ENCODE measurements around the gene GRID2.

The GRID2 gene

DNA sequence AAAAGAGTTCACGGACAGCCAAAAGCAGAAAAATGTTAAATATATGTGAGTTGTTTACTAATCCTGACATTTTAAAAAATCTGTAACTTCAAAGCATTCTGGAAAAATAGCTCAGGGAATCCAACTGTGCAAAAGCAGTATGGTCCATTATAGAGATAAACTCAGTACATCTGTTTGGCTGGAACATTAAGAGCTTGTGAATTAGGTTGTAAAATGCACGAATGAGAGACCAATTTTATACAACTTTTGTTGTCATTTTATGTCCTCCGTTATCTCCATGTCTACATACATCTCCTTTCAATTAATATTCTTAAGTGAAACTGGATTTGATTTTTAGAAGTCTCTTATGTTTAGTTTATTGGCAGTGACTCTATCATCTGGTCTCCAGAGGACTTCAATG lies 1157.8 kb downstream of the GRID2 start:
- Histone ChIP-seq H3K9me3 (ENCODE audit: control insufficient read depth, low read length) (no peaks in the 10 kb centered on the region), H3K9ac (no peak overlapping the region), H3K27me3 (ENCODE audit: control insufficient read depth, insufficient read depth, low read length) (no peaks in the 10 kb centered on the region), H3K36me3 (ENCODE audit: control insufficient read depth, insufficient read depth, low read length) (no peaks in the 10 kb centered on the region), H3K4me1 (no peaks in the 10 kb centered on the region), H3K4me3 (ENCODE audit: low read depth, low read length) (no peak overlapping the region), H3K79me2 (no peaks in the 10 kb centered on the region), H3K27ac (no peak overlapping the region), H2AFZ (no peak overlapping the region), H3K4me2 (ENCODE audit: low read length) (no peak overlapping the region)
- TF ChIP-seq, protein P1, sequence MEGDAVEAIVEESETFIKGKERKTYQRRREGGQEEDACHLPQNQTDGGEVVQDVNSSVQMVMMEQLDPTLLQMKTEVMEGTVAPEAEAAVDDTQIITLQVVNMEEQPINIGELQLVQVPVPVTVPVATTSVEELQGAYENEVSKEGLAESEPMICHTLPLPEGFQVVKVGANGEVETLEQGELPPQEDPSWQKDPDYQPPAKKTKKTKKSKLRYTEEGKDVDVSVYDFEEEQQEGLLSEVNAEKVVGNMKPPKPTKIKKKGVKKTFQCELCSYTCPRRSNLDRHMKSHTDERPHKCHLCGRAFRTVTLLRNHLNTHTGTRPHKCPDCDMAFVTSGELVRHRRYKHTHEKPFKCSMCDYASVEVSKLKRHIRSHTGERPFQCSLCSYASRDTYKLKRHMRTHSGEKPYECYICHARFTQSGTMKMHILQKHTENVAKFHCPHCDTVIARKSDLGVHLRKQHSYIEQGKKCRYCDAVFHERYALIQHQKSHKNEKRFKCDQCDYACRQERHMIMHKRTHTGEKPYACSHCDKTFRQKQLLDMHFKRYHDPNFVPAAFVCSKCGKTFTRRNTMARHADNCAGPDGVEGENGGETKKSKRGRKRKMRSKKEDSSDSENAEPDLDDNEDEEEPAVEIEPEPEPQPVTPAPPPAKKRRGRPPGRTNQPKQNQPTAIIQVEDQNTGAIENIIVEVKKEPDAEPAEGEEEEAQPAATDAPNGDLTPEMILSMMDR (IDR thresholded peaks at IDR 0.05): no peak

DNA sequence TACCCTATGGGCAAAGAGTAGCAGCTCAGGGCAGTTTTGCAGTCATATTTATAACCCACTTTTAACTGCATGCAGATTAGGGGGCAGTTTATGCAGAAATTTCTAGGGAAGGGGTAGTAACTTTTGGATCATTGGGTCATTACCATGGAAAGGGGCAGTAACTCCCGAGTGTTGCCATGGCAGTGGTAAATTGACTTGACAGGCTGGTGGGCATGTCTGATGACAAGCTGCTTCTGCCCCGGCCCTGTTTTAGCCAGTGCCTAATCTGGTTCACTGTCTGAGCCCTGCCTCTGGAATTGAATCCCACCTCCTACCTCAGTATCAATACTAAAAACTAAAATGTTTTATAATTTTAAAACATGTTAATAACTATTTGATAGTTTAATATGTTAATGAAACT lies 1162.7 kb downstream of the GRID2 start:
- Histone ChIP-seq H3K27me3 (ENCODE audit: control insufficient read depth, insufficient read depth, low read length) (no peaks in the 10 kb centered on the region), H3K79me2 (no peaks in the 10 kb centered on the region), H3K27ac (no peak overlapping the region), H3K9ac (no peak overlapping the region), H3K36me3 (ENCODE audit: control insufficient read depth, insufficient read depth, low read length) (no peaks in the 10 kb centered on the region), H2AFZ (no peak overlapping the region), H3K4me3 (ENCODE audit: low read depth, low read length) (no peak overlapping the region), H3K9me3 (ENCODE audit: control insufficient read depth, low read length) (no peaks in the 10 kb centered on the region), H3K4me1 (no peaks in the 10 kb centered on the region), H3K4me2 (ENCODE audit: low read length) (no peak overlapping the region)
- TF ChIP-seq, protein P1 (IDR thresholded peaks at IDR 0.05): no peak

DNA sequence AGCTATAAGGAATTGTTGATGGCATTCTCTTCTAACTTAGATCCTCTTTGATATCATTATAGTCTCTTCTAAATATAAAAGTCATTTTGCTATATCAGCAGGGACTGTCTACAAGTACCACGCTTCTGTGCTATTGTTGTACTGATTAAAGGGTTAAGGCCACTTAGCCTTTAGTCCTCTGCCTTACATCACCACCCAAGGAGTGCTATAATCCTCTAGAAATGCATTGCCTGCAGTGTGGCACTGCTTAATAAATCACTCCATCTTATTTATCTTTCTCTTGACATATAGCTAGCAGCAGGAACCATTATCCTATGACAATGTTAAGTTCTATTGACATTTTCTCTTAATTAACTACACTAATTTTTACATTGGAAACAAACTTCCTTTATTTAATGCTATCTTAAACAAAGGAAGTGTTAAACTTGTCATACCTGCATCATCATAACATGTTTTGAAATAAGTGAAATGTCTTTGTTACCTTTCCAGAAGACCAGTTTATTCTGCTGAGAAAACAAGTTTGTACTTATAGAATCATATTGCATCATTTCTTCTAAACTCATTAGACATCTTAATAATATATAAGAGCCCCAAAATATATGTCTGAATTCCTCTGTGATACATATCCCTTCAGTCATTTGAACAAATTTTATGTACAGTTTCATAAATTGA lies 1163.9 kb downstream of the GRID2 start:
- Histone ChIP-seq H3K4me3 (ENCODE audit: low read depth, low read length) (no peak overlapping the region), H2AFZ (no peak overlapping the region), H3K36me3 (ENCODE audit: control insufficient read depth, insufficient read depth, low read length) (no peaks in the 10 kb centered on the region), H3K9me3 (ENCODE audit: control insufficient read depth, low read length) (no peaks in the 10 kb centered on the region), H3K9ac (no peak overlapping the region), H3K4me2 (ENCODE audit: low read length) (no peak overlapping the region), H3K4me1 (no peaks in the 10 kb centered on the region), H3K79me2 (no peaks in the 10 kb centered on the region), H3K27ac (no peak overlapping the region), H3K27me3 (ENCODE audit: control insufficient read depth, insufficient read depth, low read length) (no peaks in the 10 kb centered on the region)
- TF ChIP-seq, protein P1 (IDR thresholded peaks at IDR 0.05): no peak

DNA sequence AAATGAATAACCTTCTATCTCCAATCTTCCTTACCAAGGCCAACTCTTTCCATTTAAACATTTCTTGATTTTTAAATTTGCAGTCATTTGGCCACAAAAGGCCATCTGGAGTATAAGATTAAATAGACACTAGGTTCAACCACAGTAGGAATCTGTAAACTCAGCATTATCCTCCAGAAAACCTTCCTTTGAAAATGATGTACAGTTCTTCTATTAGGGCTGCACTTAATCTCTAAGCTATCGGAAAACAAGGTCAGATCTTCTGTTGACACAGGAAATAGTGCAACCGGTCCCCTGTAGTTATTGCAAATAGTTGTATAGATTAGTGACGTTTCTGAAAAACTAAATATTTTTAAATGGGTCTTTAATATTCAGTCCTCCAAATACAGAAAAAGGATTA lies 1165.8 kb downstream of the GRID2 start:
- no peaks in the 10 kb centered on the region for H3K27me3 ChIP-seq (ENCODE audit: control insufficient read depth, insufficient read depth, low read length)
- no peaks in the 10 kb centered on the region for H3K36me3 ChIP-seq (ENCODE audit: control insufficient read depth, insufficient read depth, low read length)
- no peak overlapping the region for H3K9ac ChIP-seq
- no peaks in the 10 kb centered on the region for H3K4me1 ChIP-seq
- H3K27ac ChIP-seq: no peak overlapping the region
- H3K9me3 ChIP-seq (ENCODE audit: control insufficient read depth, low read length): no peaks in the 10 kb centered on the region
- H3K79me2 ChIP-seq: no peaks in the 10 kb centered on the region
- no peak overlapping the region for H3K4me3 ChIP-seq (ENCODE audit: low read depth, low read length)
- H2AFZ ChIP-seq: no peak overlapping the region
- no peak overlapping the region for H3K4me2 ChIP-seq (ENCODE audit: low read length)
- TF ChIP-seq, protein P1 (IDR thresholded peaks at IDR 0.05): no peak

DNA sequence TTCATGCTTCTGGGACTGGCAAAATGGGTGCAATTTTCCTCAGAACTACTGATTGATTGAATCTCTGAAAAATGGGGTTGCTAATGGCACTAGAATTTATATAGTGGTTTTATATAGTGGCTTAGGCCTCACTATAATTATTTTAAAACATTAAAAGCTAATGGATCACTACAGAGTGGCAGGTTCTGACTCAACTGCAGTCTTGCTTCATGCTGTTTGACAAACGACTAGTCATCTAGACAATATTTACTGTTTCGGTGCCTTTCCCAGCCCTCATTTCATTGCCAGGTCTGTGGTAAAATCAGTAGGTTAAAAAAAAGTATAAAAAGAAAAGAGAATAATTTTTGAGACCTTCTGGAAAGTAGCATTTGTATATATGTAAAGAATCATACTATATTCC lies 1172.0 kb downstream of the GRID2 start:
- Histone ChIP-seq H2AFZ (no peak overlapping the region), H3K4me1 (no peaks in the 10 kb centered on the region)

More for the DNA sequence above, 1172.0 kb downstream of the GRID2 start:
- Histone ChIP-seq H3K9ac (no peak overlapping the region), H3K9me3 (ENCODE audit: control insufficient read depth, low read length) (no peaks in the 10 kb centered on the region), H3K79me2 (no peaks in the 10 kb centered on the region), H3K4me2 (ENCODE audit: low read length) (no peak overlapping the region), H3K36me3 (ENCODE audit: control insufficient read depth, insufficient read depth, low read length) (no peaks in the 10 kb centered on the region), H3K27me3 (ENCODE audit: control insufficient read depth, insufficient read depth, low read length) (no peaks in the 10 kb centered on the region), H3K4me3 (ENCODE audit: low read depth, low read length) (no peak overlapping the region), H3K27ac (no peak overlapping the region)
- TF ChIP-seq, protein P1 (IDR thresholded peaks at IDR 0.05): no peak
